Fibroblast of mammary gland (primary cell): ENCODE measurements around the gene OBSL1.

Experiments
- DNase-seq: peaks from one replicate; pipeline ENCODE4 v3.0.0-alpha.2; 2010; ENCODE audit warnings: low read depth
- H3K4me3 ChIP-seq: 2 replicates; pipeline ENCODE4 v1.5.1; 2011; ENCODE audit warnings: low read depth, mild to moderate bottlenecking, low read length, moderate library complexity; ENCODE audit not compliant: control insufficient read depth
- TF ChIP-seq, protein P1 (sequence below): conservative IDR thresholded peaks from 2 replicates; pipeline ENCODE4 v1.5.1; 2011; ENCODE audit warnings: low read depth, low read length, inconsistent platforms; ENCODE audit not compliant: control insufficient read depth, insufficient read depth

OBSL1 gene

DNA sequence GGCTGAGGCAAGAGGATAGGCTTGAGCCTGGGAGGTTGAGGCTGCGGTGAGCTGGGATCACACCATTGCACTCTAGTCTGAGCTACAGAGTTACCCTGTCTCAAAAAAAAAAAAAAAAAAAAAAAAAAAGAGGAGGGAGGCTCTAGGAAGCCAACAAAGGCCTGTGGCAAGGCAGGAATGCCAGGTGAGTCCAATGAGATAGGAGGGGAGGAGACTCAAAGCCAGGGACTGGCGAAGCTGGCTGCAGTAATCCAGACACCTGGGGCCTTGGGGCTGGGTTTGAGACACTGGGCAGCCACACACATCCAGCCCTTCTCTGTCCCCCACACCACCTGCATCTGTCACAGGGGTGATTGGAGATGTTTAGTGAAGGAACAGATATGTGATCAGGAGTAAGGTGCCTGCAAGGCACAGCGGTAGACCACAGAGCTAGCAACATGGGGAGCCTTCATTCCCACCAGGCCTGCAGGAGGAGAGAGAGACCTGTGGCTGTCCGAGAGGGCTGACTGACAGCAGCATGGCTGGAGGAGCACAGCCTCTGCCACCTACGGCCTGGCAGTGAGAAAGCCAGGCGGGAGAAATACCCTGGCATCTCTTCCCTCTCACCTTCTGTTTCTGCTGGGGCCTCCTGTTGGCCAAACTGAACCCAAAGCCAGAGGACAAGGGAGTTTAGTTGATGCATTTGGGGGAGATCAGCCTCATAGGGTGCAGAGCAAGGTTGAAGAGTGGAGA, 37.2 kb downstream of the OBSL1 start:
- no peak for DNase-seq
- H3K4me3 ChIP-seq = no peak overlapping the region
- TF ChIP-seq, protein P1, sequence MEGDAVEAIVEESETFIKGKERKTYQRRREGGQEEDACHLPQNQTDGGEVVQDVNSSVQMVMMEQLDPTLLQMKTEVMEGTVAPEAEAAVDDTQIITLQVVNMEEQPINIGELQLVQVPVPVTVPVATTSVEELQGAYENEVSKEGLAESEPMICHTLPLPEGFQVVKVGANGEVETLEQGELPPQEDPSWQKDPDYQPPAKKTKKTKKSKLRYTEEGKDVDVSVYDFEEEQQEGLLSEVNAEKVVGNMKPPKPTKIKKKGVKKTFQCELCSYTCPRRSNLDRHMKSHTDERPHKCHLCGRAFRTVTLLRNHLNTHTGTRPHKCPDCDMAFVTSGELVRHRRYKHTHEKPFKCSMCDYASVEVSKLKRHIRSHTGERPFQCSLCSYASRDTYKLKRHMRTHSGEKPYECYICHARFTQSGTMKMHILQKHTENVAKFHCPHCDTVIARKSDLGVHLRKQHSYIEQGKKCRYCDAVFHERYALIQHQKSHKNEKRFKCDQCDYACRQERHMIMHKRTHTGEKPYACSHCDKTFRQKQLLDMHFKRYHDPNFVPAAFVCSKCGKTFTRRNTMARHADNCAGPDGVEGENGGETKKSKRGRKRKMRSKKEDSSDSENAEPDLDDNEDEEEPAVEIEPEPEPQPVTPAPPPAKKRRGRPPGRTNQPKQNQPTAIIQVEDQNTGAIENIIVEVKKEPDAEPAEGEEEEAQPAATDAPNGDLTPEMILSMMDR = no peak

DNA sequence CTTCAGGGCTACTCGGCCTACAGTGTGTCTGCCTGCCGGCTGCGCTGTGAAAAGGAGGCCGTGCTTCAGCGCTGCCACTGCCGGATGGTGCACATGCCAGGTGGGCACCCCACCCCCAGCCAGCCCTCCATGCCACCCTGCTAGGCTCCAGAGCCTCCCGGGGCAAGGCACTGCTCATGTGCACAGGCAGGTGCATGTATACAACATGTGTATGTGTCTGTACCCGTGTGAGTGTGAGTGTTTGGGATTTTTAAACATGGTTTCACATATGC, 39.0 kb downstream of the OBSL1 start:
- no peak overlapping the region for H3K4me3 ChIP-seq
- TF ChIP-seq, protein P1 = no peak
- no peak for DNase-seq

DNA sequence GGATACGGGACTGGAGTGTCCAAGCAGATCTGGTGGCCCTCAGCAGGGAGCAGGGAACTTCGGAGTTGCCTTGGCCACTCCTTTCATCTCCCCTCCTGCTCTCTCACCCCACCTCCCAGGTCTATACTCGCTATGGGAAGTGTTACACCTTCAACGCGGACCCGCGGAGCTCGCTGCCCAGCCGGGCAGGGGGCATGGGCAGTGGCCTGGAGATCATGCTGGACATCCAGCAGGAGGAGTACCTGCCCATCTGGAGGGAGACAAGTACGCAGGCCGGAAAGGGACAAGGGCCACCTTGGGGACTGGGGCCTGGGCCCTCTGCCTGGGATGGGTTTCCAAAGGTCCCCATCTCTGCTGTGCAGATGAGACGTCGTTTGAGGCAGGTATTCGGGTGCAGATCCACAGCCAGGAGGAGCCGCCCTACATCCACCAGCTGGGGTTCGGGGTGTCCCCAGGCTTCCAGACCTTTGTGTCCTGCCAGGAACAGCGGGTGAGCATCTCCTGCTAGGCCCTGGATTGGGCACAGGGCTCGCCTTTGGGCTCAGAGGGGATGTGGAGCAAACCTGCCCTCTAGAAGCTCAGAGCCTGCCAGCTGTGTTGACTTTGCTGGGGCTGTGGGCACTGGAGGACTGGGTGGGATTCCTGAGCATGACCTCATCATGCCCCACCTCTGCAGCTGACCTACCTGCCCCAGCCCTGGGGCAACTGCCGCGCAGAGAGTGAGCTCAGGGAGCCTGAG, 39.5 kb downstream of the OBSL1 start:
- no peak overlapping the region for H3K4me3 ChIP-seq
- no peak for DNase-seq
- TF ChIP-seq, protein P1 = no peak

DNA sequence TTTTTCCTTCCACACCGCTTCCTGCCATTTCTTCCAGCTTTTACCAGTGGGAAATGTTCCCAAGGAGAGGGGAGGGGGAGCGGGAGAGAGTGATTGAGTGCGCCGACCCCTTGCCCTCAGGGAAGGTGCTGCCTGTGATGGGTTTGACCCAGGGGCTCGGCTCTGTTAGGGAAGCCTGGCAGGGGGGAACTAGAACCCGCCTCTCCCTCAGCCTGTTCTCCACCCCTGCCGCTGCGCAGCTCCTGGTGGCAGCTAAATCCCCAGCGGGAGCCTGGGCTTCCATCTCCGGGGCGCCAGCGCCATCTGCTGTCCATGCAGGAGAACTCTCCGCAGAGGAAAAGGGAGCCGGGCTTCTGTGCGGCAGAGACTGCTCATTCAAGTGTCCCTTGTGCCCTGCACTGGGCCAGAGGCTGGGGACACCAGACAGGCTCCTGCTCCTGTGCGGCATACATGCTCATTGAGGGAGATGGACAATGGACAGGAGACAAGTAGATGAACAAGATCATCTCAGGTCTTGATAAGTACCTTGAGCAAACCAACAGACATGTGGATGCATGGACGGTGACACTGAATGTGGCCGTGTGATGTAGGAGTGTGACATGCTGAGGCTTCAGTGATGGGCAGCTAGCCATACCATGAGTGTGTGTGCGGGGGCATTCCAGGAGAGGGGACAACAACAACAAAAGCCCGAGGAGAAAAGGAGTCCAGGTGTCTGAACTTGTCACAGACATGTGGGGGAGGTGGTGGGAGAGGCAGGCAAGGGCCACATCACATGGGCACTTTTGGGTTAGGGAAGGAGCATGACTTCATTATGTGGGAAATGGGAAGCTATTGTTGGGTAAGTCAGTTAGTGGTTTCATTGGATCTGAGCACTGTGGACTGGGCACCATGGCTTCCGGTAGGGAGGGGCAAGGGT, 41.0 kb downstream of the OBSL1 start:
- peak overlapping the region; percentile 10 for H3K4me3 ChIP-seq
- peak; percentile 76 for DNase-seq
- TF ChIP-seq, protein P1 = peak; percentile 95

DNA sequence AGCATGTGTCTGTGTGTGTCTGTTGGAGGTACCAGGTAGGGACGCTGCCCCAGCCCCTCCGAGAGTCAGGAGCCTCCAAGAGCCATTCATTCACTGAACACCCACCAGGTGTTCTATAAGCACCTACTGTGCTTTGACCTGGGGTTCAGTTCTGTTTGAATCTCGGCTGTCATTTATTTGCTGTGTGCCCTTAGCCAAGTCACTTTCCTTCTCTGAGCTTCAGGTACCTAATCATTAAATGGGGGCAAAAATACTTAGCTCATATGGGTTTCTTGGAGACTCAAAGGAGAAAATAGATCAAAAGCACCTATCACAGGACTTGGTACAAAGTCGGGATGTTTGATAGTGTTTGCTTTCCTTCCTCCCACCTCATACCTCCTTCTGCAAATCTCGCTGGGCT, 43.9 kb downstream of the OBSL1 start:
- no peak for DNase-seq
- TF ChIP-seq, protein P1 = no peak
- H3K4me3 ChIP-seq = no peak overlapping the region

DNA sequence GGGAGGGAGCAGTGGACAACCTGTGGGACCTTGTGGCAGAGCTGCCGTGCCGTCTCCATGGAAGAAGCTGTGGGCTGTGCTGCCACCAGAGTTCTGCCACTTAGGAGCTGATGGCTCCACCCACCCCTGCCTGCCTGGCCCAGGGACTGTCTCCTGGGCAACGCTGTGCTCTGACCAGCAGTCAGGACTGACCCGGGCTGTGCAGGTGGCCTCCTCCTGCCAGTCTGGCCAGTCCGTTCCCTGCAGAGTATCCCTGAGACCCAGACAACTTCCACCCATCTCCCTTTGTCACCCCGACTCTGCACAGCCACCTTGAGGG, 44.3 kb downstream of the OBSL1 start:
- TF ChIP-seq, protein P1 = no peak
- H3K4me3 ChIP-seq = no peak overlapping the region
- DNase-seq = no peak
